HG03175 (cell line): ENCODE data around the gene THAP7.

Experiments used
- ATAC-seq: cut with Tn5 transposase; IDR thresholded peaks from one replicate; pipeline ENCODE4 v1.9.1; 2021; ENCODE audit warnings: mild to moderate bottlenecking, moderate library complexity; ENCODE audit not compliant: unreplicated experiment

Gene THAP7

DNA sequence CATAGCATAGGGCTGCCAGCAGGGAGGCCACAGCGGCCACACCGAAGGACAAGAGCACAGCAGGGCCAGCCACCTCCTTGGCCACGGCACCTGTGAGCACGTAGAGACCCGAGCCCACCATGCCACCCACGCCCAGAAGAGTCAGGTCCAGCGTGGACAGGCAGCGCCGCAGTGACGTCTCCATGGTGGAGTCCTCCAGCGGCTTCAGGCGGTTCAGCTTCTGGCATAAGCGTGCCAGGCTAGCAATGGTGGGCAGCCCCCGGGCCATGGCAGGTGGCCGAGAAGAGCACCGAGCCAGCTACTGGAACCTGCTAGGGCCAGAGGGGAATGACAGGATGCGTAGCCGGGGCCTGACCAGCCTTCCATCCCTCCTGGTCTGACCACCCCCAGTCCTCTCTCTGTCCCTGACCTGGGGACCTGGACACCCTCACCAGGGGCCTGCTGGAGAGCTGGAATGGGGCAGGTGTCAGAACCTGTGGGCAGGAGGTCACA lies 29.7 kb upstream of the THAP7 start:
- ATAC-seq, result no peak

DNA sequence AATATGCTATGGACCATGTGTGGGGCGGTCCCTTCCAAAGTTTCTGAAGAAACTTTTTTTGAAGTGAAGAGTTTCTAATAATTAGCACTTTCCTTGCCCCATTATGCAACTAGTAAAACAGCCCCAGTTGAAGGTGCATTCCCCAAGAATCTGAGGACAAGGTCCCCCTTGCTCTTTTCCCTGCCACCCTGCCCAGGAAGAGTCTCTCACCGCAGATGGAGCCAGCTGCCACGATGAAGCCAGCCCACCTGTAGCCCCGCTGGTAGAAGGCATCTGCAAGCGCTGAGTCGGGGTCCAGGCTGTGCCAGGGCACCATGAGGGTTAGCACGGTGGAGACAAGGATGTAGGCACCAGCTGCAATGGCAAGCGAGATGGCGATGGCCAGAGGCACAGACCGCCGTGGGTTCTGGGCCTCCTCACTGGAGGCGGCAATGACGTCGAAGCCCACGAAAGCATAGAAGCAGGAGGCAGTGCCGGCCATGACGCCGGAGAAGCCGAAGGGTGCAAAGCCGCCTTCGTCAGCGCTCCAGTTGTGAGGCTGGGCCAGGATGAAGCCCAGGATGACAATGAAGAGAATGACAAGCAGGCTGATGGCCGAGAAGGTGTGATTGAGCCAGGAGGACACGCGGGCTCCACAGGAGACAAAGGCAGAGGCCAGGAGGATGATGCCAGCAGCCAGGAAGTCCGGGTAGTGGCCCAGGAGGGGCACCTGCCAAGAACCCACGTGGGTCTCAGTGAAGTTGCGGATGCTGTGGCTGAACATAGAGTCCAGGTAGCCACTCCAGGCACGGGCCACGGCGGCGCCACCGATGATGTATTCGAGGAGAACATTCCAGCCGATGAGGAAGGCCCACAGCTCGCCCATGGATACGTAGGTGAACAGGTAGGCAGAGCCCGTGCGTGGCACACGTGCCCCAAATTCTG lies 29.0 kb upstream of the THAP7 start:
- no peak for ATAC-seq

DNA sequence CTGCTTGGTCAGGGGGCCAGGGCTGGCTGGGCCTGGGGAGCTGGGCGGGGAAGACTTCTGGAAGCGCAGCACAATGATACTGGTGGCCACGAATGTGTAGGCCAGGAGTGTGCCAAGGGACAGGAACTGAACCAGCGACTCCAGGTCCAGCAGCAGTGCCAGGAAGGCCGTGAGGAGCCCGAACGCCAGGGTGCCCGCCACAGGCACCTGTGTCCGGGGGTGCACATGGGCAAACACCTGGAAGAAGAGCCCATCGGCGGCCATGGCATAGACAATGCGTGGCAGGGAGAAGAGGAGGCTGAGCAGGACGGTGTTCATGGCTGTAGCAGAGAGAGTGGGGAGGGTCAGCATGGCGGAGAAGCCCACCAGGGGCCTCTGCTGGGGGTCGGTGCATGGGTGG lies 28.1 kb upstream of the THAP7 start:
- ATAC-seq, result no peak

DNA sequence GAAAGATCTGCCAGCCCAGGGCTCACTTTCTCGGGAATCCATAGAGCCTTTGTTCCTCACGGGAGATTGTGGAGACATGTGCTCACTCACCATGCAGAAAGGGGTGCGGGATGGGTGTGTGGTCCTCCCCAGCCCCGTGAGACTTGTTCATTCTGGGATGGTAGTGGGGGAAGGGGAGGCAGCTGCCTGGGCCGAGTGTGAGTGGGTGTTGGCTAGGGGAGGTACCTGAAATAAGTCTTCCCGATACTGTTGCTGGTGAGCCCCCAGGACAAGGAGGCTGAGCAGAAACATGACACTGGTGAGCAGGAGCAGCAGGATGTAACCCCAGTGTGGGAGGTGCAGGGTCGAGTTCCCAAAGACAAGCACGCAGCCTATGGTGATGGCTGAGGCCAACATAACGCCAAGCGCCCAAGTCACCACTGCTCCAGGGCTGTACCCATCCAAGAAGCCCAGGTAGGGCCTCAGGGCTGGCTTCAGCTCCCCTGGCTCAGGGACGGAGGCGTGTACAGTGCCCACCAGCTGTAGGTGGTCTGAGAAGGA lies 27.6 kb upstream of the THAP7 start:
- no peak for ATAC-seq

DNA sequence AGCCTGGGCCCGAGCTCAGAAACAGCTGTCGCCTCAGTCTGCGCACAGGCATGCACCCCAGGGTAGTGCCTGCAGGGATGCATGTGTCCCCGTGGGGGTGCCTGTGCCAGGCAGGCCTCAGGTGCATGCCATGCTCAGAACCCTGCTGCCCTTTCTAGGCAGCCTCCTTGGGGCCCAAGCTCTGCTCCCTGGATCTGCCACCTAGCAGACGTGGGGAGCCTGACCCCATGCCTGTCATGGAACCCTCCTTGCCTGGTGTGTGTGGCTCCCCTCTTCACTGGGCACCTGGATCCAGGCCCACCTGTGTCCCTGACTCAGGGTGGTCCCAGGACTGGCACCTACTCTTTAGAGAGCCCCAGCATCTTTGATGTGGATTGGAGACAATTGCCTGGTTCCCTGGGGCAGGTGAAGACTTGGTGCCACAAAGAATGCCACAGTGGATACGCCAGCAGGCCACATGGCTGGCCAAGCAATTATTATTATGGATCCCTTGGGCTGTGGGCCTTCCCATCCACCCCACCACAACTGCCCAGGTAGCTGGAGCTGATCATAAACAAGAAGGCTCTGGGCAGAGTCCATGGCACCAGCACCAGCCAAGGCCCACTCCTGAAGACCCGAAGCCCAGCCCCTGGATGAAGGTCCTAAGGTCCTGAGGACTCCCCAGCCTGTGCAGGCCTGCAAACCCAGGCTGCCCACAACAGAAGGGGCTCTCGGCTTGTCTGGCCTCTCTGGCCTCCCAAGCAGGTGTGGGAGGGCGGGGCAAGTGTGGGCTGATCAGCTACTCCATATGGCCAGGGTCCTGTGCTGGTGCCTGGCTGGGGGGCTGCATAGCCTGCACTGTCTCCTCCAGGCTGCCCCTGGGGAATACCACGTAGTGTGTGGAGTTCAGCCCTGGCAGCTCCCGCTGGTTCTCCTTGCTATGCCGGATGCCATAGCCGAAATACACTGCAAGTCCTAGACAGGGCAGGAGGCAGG lies 26.6 kb upstream of the THAP7 start:
- no peak for ATAC-seq

DNA sequence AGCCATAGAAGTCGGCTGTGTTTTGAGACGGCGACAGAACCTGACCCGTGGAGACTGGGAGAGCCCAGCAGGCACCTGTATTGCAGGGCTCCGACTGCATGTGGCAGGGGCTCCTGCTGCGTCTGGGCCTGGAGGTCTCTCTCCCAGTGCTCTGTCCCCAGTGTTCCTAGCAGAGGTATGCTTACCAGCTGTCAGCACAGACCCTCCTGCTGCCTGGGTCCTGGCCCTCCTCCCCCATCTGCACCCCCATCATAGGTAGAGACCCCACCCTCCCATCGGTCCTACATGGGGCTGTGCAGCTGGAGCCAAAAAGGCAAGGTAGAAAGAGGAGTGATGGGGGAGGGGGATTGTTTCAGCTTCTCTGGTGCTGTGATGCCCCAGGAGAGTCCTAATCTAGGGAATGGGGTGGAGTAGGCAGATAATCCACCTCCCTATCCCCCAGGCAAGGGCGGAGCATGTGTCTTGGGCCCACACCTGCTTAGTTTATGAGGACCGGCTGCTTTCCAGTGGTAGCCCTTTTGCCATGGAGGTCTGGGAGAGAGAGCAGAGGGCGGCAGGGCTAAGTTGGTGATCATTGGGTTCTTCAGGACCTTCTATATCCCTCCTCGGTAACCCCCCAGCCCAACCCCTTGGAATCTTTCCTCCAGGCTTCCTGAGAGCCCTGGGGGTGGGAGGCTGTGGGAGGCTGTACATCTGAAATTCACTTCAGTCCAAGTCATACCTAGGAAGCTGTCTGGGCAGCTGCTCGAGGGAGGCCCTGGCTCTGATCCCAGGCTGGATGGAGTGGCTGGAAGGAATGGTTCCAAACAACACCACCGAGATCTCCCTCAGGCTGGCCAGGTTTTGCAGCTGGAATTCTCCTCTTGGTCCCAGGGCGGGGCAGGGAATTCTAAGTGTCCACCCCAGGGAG lies 25.1 kb upstream of the THAP7 start:
- no peak for ATAC-seq

DNA sequence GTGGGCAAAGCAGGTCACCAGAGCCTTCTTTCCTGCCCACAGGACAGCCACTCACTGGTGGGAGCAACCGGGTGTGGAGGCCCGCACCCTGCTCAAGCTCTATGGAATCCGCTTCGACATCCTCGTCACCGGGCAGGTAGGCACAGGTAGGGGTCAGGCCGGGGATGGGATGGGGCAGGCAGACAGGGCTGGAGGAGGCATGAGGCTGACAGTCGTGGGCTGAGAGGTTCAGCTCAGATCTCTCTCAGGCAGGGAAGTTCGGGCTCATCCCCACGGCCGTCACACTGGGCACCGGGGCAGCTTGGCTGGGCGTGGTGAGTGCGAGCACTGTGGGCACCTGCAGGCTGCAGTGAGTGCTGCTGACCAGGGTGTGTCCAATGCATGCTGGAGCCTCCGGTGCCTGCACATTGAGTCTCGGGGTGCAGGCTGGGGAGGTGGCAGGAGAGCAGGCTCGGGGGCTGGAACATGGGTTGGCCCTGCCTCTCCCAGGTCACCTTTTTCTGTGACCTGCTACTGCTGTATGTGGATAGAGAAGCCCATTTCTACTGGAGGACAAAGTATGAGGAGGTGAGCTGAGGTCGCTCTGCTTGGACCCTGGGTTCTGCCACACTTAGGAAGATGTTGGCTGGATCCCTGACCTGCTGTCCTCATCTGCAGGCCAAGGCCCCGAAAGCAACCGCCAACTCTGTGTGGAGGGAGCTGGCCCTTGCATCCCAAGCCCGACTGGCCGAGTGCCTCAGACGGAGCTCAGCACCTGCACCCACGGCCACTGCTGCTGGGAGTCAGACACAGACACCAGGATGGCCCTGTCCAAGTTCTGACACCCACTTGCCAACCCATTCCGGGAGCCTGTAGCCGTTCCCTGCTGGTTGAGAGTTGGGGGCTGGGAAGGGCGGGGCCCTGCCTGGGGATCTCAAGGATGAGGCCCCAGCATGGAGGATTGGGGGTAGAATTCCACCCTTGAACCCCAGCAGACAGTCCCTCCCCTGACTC lies 24.1 kb upstream of the THAP7 start:
- no peak for ATAC-seq

DNA sequence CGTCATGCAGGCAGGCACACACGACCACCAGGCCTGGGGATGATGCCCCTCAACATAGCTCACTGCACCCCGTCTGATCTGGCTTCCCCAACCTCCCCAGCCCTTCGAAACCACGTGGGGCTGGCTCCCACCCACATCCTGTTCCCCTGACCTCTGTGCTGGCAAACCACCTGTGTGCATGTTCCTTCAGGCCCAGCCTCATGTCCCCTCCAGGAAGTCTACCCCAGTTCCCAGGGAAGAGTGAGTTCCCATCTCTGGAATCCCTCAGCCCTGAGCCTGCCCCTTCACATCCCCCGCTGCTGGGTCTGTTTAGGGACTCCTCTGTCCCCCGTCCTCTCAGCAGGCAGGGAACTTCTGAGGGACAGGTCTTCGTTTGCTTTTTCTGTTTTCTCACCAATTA lies 23.3 kb upstream of the THAP7 start:
- ATAC-seq, result no peak

DNA sequence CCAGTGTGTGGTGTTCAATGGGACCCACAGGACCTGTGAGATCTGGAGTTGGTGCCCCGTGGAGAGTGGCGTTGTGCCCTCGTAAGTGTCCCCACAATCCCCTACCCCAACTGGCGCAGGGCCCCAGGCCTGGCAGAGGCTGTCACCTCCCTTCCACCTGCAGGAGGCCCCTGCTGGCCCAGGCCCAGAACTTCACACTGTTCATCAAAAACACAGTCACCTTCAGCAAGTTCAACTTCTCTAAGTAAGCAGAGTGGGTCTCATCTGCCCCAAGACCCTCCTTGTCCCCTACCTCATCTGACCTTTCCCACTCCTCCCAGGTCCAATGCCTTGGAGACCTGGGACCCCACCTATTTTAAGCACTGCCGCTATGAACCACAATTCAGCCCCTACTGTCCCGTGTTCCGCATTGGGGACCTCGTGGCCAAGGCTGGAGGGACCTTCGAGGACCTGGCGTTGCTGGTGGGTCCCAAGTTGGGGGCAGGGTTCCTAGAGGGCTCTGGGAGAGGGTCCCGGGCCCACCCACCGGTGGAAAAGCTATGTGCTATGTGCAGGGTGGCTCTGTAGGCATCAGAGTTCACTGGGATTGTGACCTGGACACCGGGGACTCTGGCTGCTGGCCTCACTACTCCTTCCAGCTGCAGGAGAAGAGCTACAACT lies 21.2 kb upstream of the THAP7 start:
- ATAC-seq, result no peak

DNA sequence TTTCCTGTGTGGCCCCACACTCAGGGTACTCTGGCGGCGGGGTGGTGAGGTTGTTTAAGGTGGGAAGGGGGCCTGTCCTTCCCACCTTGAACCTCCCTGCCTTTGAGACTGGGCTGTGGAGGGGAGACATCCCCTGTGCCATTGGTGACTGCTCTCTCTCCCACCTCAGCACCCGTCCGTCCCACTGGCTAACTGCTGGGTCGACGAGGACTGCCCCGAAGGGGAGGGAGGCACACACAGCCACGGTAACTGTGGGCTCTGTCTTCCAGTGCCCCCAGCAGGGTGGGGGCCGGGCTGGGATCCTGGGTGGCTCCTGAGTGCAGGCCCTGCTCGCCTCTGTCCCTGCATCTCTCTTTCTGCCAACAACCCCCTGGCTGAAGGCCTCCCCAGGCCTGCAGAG lies 20.6 kb upstream of the THAP7 start:
- no peak for ATAC-seq

DNA sequence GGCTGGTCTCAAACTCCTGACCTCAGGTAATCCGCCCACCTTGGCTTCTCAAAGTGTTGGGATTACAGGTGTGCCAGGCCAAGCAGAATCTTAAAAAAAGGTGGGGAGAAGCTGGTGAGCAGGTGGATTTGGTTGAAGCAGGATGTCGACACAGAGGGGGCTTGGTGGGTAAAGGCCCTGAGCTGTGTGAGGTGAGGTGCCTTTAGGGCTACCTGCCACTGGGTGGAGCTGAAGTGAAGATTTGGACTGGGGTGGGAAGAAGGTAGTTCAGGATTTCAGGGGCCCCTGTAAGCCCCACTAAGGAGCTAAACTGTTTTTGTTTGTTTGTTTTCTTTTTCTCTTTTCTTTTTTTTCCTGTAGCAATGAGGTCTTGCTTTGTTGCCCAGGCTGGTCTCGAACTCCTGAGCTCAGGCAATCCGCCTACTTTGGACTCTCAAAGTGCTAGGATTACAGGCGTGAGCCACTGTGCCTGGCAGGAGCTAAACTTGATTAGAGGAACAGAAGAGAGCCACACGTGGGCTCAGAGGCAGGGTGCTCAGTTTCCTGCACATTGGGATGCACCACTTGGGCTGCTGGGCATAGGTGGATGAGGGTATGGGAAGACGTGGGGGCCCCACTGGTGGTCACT lies 19.0 kb upstream of the THAP7 start:
- ATAC-seq, result no peak

DNA sequence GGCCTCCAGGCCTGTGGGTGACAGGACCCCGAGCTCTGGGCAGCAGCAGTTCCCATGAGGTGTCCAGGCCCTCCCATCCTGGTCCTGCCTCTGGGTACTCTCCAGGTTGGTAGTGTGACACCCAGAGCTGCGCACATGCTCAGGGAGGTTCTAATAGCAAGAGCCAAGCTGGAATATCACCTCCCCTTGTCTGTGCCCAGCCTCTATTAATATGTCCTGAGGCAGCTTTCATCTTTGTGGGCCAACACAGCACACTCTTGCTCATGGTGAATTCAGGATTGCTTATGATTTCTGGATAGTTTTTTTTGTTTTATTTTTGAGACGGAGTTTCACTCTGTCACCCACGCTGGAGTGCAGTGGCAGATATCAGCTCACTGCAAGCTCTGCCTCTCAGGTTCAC lies 16.4 kb upstream of the THAP7 start:
- ATAC-seq, result no peak

DNA sequence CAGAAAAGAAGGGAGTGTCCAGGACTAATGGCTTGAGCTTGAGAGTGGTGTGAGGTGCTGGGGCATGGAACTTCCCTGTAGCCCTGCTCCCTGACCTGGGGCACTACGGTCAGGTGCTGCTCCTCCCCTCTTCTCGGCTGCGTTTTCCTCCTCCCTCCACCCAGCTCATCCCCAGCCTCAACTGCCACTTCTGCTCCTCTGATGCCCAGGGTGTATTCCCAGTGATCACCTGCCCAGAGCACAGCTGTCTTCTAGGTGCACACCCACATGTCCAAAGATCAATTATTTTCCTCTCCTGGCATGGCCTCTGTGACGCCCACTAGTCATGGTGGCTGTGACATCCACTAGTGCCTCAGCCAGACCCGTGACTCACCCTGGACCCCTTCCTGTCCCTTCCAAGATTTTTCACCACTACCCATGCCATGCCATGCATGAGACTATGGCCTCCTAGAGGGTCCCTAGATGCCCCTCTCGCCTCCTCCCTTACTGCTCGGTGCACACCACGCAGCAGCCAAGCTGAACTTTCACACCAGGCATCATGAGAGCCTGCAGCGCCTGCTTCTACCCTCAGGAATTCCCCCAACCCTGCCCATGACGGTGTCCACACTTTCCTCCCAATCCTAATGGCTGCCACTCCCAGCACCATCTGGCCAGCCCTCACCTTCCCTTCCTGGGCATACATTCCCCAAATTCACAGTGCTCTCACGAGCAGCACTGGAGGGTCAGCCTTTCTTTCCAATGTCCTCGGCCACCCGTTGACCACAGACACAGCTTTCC lies 14.9 kb upstream of the THAP7 start:
- no peak for ATAC-seq

DNA sequence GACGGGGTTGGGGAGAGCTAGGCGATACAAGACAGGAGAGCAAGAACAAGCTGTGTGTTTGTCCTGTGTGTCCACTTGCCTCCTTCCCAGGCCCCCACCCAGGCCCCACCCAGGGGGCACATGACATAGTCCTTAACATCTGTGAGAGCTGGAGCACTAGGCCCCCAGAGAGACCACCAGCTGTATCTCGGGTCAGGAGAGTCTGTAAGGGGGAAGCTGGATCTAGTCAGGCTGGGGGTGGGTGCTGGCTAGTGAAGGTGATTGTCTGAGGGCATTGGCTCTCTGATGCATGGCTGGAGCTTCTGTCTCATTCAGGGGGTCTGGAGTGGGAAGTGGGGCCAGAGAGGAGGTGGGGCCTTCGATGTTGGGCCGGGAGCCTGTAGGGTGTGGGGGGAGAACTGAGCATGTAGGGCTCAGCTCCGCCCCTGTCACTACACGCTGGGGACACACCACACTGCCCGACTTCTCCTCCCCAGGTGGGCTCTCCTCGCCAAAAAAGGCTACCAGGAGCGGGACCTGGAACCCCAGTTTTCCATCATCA lies 13.6 kb upstream of the THAP7 start:
- no peak for ATAC-seq

DNA sequence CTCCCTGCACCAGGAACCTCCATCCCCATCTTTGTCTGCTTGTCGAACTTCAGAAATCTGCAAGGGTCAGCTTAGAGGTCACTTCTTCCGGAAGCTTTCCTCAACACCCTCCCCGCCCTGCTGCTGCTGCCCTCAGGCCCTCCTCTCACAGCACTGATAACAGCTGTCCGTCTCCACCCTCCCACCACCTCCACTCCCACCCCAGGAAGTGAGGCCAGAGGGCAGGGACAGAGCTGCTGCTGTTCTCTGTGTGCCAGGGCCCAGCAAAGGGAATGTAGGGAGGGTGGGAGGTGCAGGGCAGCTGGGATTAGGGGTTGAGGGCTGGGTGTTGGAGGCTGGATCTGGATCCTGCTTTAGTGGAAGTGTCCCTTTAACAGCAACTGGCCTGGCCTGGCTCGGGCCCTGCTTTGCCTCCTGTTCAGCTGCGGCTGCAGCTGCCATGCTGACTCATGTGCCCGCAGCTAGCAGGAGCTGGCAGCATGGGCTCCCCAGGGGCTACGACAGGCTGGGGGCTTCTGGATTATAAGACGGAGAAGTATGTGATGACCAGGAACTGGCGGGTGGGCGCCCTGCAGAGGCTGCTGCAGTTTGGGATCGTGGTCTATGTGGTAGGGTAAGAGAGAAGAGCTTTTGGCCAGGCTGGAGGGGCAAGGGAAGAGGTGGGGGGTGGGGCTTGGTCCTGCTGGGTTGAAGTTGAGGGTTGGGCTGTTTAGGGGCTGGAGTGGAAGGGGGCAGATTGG lies 13.0 kb upstream of the THAP7 start, which contains the start of gene P2RX6:
Gene P2RX6 (plus strand): TSS at position 440 of the 740 bp plus-strand sequence. CDS start 10 bp downstream, at position 450.
- no peak for ATAC-seq

DNA sequence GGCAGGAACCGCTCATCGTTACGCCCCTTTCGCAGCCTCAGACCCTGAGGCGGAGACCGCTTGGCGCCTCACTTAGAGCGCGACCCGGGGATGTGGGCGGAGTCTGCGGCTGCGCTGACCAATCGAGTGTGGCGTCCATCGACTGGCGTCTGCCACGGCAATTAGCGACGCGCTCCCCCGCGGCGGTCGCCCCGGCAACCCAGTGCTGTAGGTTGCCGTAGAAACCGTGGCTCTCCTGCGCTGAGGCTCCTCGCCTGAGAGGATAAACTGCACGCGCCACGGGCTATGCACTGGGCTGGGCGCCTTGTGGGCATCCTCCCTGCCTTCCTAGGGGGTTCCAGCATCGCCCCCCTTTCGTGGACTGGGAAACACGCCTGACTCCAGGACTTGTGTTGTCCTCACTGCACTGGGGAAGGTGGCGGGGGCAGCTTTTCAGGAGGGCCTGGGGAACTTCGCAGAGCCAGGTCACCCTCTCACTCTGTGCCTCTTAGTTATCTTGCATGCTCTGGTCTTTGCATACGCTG lies 12.3 kb upstream of the THAP7 start:
- ATAC-seq, result peak; percentile 90
